Measurements from ENCODE around the gene KCNMB2. TPM values are rescaled to one million over a fixed set of nuclear protein-coding genes. Genes with fewer than 3 reads are reported as not detected.

KCNMB2 gene
- total RNA-seq, 4 donors from 2014 or later: not detected

GRCh38 chr3:178586076-178586475 is 49.8 kb downstream of the KCNMB2 start:
- 35 to 36% methylated on average over 2 of the region's 2 CpGs for WGBS, 2 donors
- Histone ChIP-seq H3K27me3 (no peaks in the 10 kb centered on the region), H3K9me3 (peaks cover 0 to 1% (median 0%) of the 10 kb centered on the region in 4 donors), H3K36me3 (no peaks in the 10 kb centered on the region), H3K27ac (no peak overlapping the region), H3K4me3 (no peak overlapping the region), H3K4me1 (no peaks in the 10 kb centered on the region)
- no peak for DNase-seq (ENCODE audit: low spot score in 2 of 2)
- no peak for TF ChIP-seq POLR2A (IDR thresholded peaks at IDR 0.05)

DNA sequence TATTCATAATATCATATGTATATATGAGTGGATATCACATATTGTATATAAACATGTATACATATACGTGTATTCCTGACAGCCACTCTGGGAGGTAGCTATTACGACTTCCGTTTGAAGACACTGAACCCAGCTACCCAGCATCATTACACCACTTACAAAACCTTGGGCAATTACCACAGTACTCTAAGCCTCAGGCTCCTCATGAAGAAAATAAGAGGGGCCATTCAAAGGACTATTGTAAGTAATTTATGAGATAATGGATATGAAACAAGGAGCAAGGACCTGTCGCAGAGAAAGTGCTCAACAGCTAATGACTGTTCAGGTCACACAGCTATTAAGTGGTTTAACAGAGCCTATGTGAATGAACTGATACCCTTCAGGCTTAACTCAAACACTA is 52.4 kb downstream of the KCNMB2 start:
- Histone ChIP-seq H3K27me3 (no peaks in the 10 kb centered on the region), H3K4me1 (no peaks in the 10 kb centered on the region), H3K27ac (no peak overlapping the region), H3K9me3 (no peaks in the 10 kb centered on the region), H3K4me3 (no peak overlapping the region), H3K36me3 (no peaks in the 10 kb centered on the region)
- WGBS, 2 donors: 70% methylated on average over 4 of the region's 4 CpGs
- no peak for DNase-seq (ENCODE audit: low spot score in 2 of 2)
- TF ChIP-seq CTCF (IDR thresholded peaks at IDR 0.05) (no peak), EP300 (IDR thresholded peaks at IDR 0.05) (no peak), POLR2A (IDR thresholded peaks at IDR 0.05) (no peak)

GRCh38 chr3:178593786-178594185 is 57.5 kb downstream of the KCNMB2 start:
- Histone ChIP-seq H3K9me3 (no peaks in the 10 kb centered on the region), H3K27me3 (no peaks in the 10 kb centered on the region), H3K4me3 (no peak overlapping the region), H3K27ac (no peak overlapping the region), H3K36me3 (no peaks in the 10 kb centered on the region), H3K4me1 (no peaks in the 10 kb centered on the region)
- TF ChIP-seq CTCF (IDR thresholded peaks at IDR 0.05) (no peak), EP300 (IDR thresholded peaks at IDR 0.05) (no peak), POLR2A (IDR thresholded peaks at IDR 0.05) (no peak)
- no peak for DNase-seq (ENCODE audit: low spot score in 2 of 2)
- 92 to 96% methylated on average over 1 of the region's 1 CpG for WGBS, 2 donors

GRCh38 chr3:178597371-178597770 is 61.1 kb downstream of the KCNMB2 start:
- no peak for TF ChIP-seq EP300 (IDR thresholded peaks at IDR 0.05)
- no peak for TF ChIP-seq POLR2A (IDR thresholded peaks at IDR 0.05)
- Histone ChIP-seq H3K27ac (no peak overlapping the region), H3K27me3 (no peaks in the 10 kb centered on the region), H3K4me1 (no peaks in the 10 kb centered on the region), H3K4me3 (no peak overlapping the region), H3K36me3 (no peaks in the 10 kb centered on the region), H3K9me3 (no peaks in the 10 kb centered on the region)
- WGBS, 2 donors: 35% methylated on average over 2 of the region's 2 CpGs
- no peak for DNase-seq (ENCODE audit: low spot score in 2 of 2)

DNA sequence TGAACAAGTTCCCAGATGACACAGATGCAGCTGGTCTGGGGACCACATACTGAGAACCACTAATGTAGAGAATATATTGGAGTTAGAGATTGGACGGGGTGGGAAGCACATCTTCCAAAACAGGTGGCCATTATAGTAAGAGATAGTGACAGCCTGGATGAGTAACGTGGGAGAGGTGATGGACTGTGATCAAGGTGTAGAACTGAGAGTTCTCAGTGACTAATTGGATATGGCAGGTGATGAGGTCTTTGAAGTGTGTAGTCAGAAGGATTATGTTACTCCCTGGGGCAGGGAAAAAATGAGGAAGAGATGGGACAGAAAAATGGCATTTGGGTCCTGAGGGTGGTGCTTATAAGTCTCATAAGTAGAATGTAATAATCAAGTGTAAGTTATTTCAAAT is 66.6 kb downstream of the KCNMB2 start:
- Histone ChIP-seq H3K36me3 (no peaks in the 10 kb centered on the region), H3K9me3 (no peaks in the 10 kb centered on the region), H3K27me3 (no peaks in the 10 kb centered on the region), H3K27ac (no peak overlapping the region), H3K4me1 (no peaks in the 10 kb centered on the region), H3K4me3 (no peak overlapping the region)
- WGBS, 2 donors: 84 to 87% methylated on average over 1 to 2 of the region's 2 CpGs
- no peak for TF ChIP-seq CTCF (IDR thresholded peaks at IDR 0.05)
- TF ChIP-seq EP300 (IDR thresholded peaks at IDR 0.05): no peak
- no peak for TF ChIP-seq POLR2A (IDR thresholded peaks at IDR 0.05)
- no peak for DNase-seq (ENCODE audit: low spot score in 2 of 2)

DNA sequence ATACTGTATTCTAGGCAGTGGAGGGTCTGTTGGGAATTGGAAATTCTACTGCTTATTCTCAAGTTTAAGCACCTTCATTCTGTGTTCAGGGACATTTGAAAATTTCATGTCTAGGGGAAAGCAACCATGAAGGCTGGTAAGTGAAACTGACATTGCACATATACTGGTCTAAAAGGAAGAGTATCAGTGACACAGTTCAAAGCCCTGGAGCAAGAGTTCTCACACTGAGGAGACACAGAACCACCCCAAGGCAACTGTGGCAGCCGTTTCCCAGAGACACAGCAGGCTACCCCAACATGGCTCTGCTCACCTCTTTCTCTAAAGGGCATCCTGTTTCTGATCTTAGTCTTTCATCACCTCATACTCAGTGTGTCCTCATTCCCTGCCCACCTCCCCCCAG is 67.5 kb downstream of the KCNMB2 start:
- Histone ChIP-seq H3K9me3 (peaks cover 0 to 4% (median 0%) of the 10 kb centered on the region in 4 donors), H3K36me3 (no peaks in the 10 kb centered on the region), H3K27me3 (no peaks in the 10 kb centered on the region), H3K27ac (no peak overlapping the region), H3K4me3 (no peak overlapping the region), H3K4me1 (no peaks in the 10 kb centered on the region)
- 43 to 55% methylated on average over 1 of the region's 1 CpG for WGBS, 2 donors
- DNase-seq (ENCODE audit: low spot score in 2 of 2): no peak
- TF ChIP-seq POLR2A (IDR thresholded peaks at IDR 0.05) (no peak), EP300 (IDR thresholded peaks at IDR 0.05) (no peak), CTCF (IDR thresholded peaks at IDR 0.05) (no peak)

Data from tibial nerve (tissue), 4 donors.